IMR-90 (cell line): ENCODE data around the gene PROCA1. TPM values are rescaled to one million over a fixed set of nuclear protein-coding genes. Genes with fewer than 3 reads are reported as not detected.

ENCODE experiments used
- ATAC-seq: fragments of 200-7000 bp; cut with Tn5 transposase; 2 replicates; pipeline ENCODE4 v1.9.1; 2020; ENCODE audit warnings: low read depth, mild to moderate bottlenecking, moderate library complexity
- BruUV-seq: library from RNA; stranded (reverse); fragments of 400-500 nt; replicated peaks from 2 replicates; lab custom pipeline; 2021; lab: Mats Ljungman, UMichigan
- CTCF ChIA-PET: fragments of 300-600 bp; formaldehyde crosslinking; extraction: SDS; loops from one replicate; lab custom pipeline; 2021; ENCODE audit warnings: antibody characterized with exemption; lab: Yijun Ruan, JAX
- POLR2A ChIA-PET: fragments of 300-600 bp; sonication (Branson Sonifier 250); formaldehyde crosslinking; loops from one replicate; lab custom pipeline; 2022; ENCODE audit warnings: antibody characterized with exemption; ENCODE audit not compliant: unreplicated experiment; lab: Charles Lee
- DNase-seq: peaks from one replicate; pipeline ENCODE4 v3.0.0; 2013
- H2AFZ ChIP-seq: replicated peaks from 2 replicates; pipeline ENCODE3; 2013; ENCODE audit warnings: low read length, mild to moderate bottlenecking; ENCODE audit not compliant: poor library complexity
- H2AK5ac ChIP-seq: 2 replicates; pipeline ENCODE4 v1.6.1; 2013; ENCODE audit warnings: low read depth, low read length, inconsistent platforms
- H2AK9ac ChIP-seq: replicated peaks from 2 replicates; pipeline ENCODE3; 2013; ENCODE audit warnings: mild to moderate bottlenecking, low read depth, low read length, moderate library complexity; ENCODE audit not compliant: poor library complexity
- H2BK120ac ChIP-seq: 2 replicates; pipeline ENCODE4 v1.6.1; 2013; ENCODE audit warnings: low read depth, low read length, inconsistent platforms
- H2BK15ac ChIP-seq: 3 replicates; pipeline ENCODE4 v1.6.1; 2013; ENCODE audit warnings: low read depth, low read length, inconsistent platforms
- H2BK20ac ChIP-seq: 2 replicates; pipeline ENCODE4 v1.6.1; 2013; ENCODE audit warnings: low read depth, mild to moderate bottlenecking, inconsistent platforms, low read length, moderate library complexity
- H2BK5ac ChIP-seq: 2 replicates; pipeline ENCODE4 v1.6.1; 2013; ENCODE audit warnings: mild to moderate bottlenecking, low read depth, low read length, inconsistent platforms; ENCODE audit not compliant: poor library complexity, severe bottlenecking
- H3K14ac ChIP-seq: replicated peaks from 2 replicates; pipeline ENCODE4 v1.6.1; 2013; ENCODE audit warnings: low read depth, low read length, inconsistent platforms
- H3K18ac ChIP-seq: 2 replicates; pipeline ENCODE4 v1.6.1; 2013; ENCODE audit warnings: low read depth, low read length, control low read depth
- H3K23ac ChIP-seq: 2 replicates; pipeline ENCODE4 v1.6.1; 2013; ENCODE audit warnings: low read depth, low read length, inconsistent platforms
- H3K27ac ChIP-seq: 2 replicates; pipeline ENCODE4 v1.5.1; 2013; ENCODE audit warnings: mild to moderate bottlenecking, control low read depth, low read length; ENCODE audit not compliant: insufficient read depth
- H3K27me3 ChIP-seq: 2 replicates; pipeline ENCODE4 v1.6.1; 2013; ENCODE audit warnings: low read length; ENCODE audit not compliant: control insufficient read depth, insufficient read depth
- H3K36me3 ChIP-seq: 2 replicates; pipeline ENCODE4 v1.6.1; 2013; ENCODE audit warnings: low read length, mixed read lengths; ENCODE audit not compliant: control insufficient read depth, insufficient read depth
- H3K4ac ChIP-seq: 2 replicates; pipeline ENCODE4 v1.6.1; 2013; ENCODE audit warnings: low read depth, low read length, inconsistent platforms
- H3K4me1 ChIP-seq: 2 replicates; pipeline ENCODE4 v1.6.1; 2013; ENCODE audit warnings: low read length, mixed read lengths; ENCODE audit not compliant: control insufficient read depth, insufficient read depth
- H3K4me2 ChIP-seq: 2 replicates; pipeline ENCODE4 v1.6.1; 2013; ENCODE audit warnings: low read depth, mild to moderate bottlenecking, control low read depth, low read length, moderate library complexity
- H3K4me3 ChIP-seq: 2 replicates; pipeline ENCODE4 v1.5.1; 2013; ENCODE audit warnings: low read depth, mild to moderate bottlenecking, control low read depth, low read length, moderate library complexity; ENCODE audit not compliant: insufficient read depth
- H3K56ac ChIP-seq: 2 replicates; pipeline ENCODE4 v1.6.1; 2013; ENCODE audit warnings: low read length, inconsistent platforms; ENCODE audit not compliant: insufficient read depth; ENCODE audit errors: extremely low read depth
- H3K79me1 ChIP-seq, 2 experiments: 2 replicates each; pipeline ENCODE4 v1.6.1; 2013; ENCODE audit warnings: low read length in 2 of 2, inconsistent platforms in 1 of 2, low read depth in 1 of 2
- H3K9ac ChIP-seq: 2 replicates; pipeline ENCODE4 v1.6.1; 2013; ENCODE audit warnings: low read depth, low read length, control low read depth
- H3K9me1 ChIP-seq: 2 replicates; pipeline ENCODE4 v1.6.1; 2013; ENCODE audit warnings: low read length, inconsistent platforms; ENCODE audit not compliant: insufficient read depth
- H3K9me3 ChIP-seq: 2 replicates; pipeline ENCODE4 v1.6.1; 2013; ENCODE audit warnings: low read length; ENCODE audit not compliant: control insufficient read depth, insufficient read depth
- H4K20me1 ChIP-seq: 2 replicates; pipeline ENCODE4 v1.6.1; 2013; ENCODE audit warnings: low read length, inconsistent platforms; ENCODE audit not compliant: insufficient read depth
- H4K5ac ChIP-seq: 2 replicates; pipeline ENCODE4 v1.6.1; 2013; ENCODE audit warnings: mild to moderate bottlenecking, low read depth, low read length, control low read depth
- H4K8ac ChIP-seq, 2 experiments: 2 replicates each; pipeline ENCODE4 v1.6.1; 2013; ENCODE audit warnings: low read depth in 2 of 2, low read length in 2 of 2, control low read depth in 1 of 2, inconsistent platforms in 1 of 2
- H4K91ac ChIP-seq: 2 replicates; pipeline ENCODE4 v1.6.1; 2013; ENCODE audit warnings: low read depth, low read length, inconsistent platforms; ENCODE audit not compliant: insufficient read depth
- BHLHE40 ChIP-seq: fragments of 150-350 bp; IDR thresholded peaks from 2 replicates; pipeline ENCODE4 v1.6.1; 2016; ENCODE audit warnings: mild to moderate bottlenecking, low read depth, low read length
- CEBPB ChIP-seq: IDR thresholded peaks from 2 replicates; pipeline ENCODE4 v1.6.1; 2012; ENCODE audit warnings: low read depth, low read length, improper control_type of control experiment
- CHD1 ChIP-seq: IDR thresholded peaks from 2 replicates; pipeline ENCODE4 v1.6.1; 2012; ENCODE audit warnings: low read depth, low read length, improper control_type of control experiment
- FOS ChIP-seq: fragments of 150-350 bp; IDR thresholded peaks from 2 replicates; pipeline ENCODE4 v1.6.1; 2016; ENCODE audit warnings: low read depth, low read length
- MAFK ChIP-seq: IDR thresholded peaks from 2 replicates; pipeline ENCODE4 v1.6.1; 2012; ENCODE audit warnings: low read depth, low read length, improper control_type of control experiment
- MAZ ChIP-seq: IDR thresholded peaks from 2 replicates; pipeline ENCODE4 v1.6.1; 2012; ENCODE audit warnings: low read depth, mild to moderate bottlenecking, low read length, improper control_type of control experiment, moderate library complexity, borderline replicate concordance
- MXI1 ChIP-seq: IDR thresholded peaks from 2 replicates; pipeline ENCODE4 v1.6.1; 2012; ENCODE audit warnings: low read depth, mild to moderate bottlenecking, low read length, moderate library complexity, borderline replicate concordance
- NFE2L2 ChIP-seq: fragments of 150-350 bp; IDR thresholded peaks from 2 replicates; pipeline ENCODE4 v1.6.1; 2016; ENCODE audit warnings: low read depth, mild to moderate bottlenecking, low read length
- POLR2A ChIP-seq: IDR thresholded peaks from 2 replicates; pipeline ENCODE4 v1.6.1; 2012; ENCODE audit warnings: mild to moderate bottlenecking, low read depth, low read length
- RAD21 ChIP-seq: IDR thresholded peaks from 2 replicates; pipeline ENCODE4 v1.6.1; 2012; ENCODE audit warnings: low read length, improper control_type of control experiment
- RCOR1 ChIP-seq: IDR thresholded peaks from 2 replicates; pipeline ENCODE4 v1.6.1; 2012; ENCODE audit warnings: mild to moderate bottlenecking, low read length, improper control_type of control experiment; ENCODE audit not compliant: insufficient replicate concordance
- RFX5 ChIP-seq: IDR thresholded peaks from 2 replicates; pipeline ENCODE4 v1.8.0; 2012; ENCODE audit warnings: low read depth, mild to moderate bottlenecking, low read length, moderate library complexity
- SMC3 ChIP-seq: fragments of 150-350 bp; IDR thresholded peaks from 2 replicates; pipeline ENCODE4 v1.6.1; 2016; ENCODE audit warnings: low read depth, mild to moderate bottlenecking, antibody characterized with exemption, low read length, moderate library complexity
- WGBS, 2 experiments: methylation state at CpG; one replicate each; pipeline versions ENCODE4 v1.1.5 to v1.1.7; 2013; ENCODE audit warnings: missing lambda C conversion rate in 2 of 2; ENCODE audit not compliant: insufficient read length in 1 of 2; ENCODE audit errors: extremely low coverage in 2 of 2; 5-methylcytosine and 5-hydroxymethylcytosine counted together
- dilution Hi-C: fragments of 300-500 bp; cut with HindIII; formaldehyde crosslinking; loops from one replicate; pipeline ENCODE4 v1.14.3; 2018; ENCODE audit warnings: low sequenced_read_pairs; ENCODE audit not compliant: unreplicated experiment
- in situ Hi-C: fragments of 300-500 bp; cut with MboI; formaldehyde crosslinking; loops from 3 replicates; pipeline ENCODE4 v1.14.3; 2019; ENCODE audit warnings: low sequenced_read_pairs, inconsistent platforms, mixed read lengths
- intact Hi-C: fragments of 100-400 bp; cut with micrococcal nuclease; formaldehyde crosslinking; loops from 2 replicates; pipeline ENCODE4 v1.10.0; 2022
- polyA plus RNA-seq, 3 experiments: library from polyadenylated mRNA; depleted of rRNA; stranded (reverse); fragments of >200 nt; gene quantifications; 2 replicates each; pipeline ENCODE4 v1.2.3, GENCODE V29; 2012; ENCODE audit warnings: low replicate concordance in 1 of 3
- total RNA-seq: library from RNA; depleted of rRNA; stranded (reverse); fragments of >200 nt; gene quantifications from 2 replicates; pipeline ENCODE4 v1.2.3, GENCODE V29; 2012
- TF ChIP-seq, protein P1 (sequence below): conservative IDR thresholded peaks from 2 replicates; pipeline ENCODE4 v1.5.1; 2012; ENCODE audit warnings: mild to moderate bottlenecking, low read depth, low read length, improper control_type of control experiment
- TF ChIP-seq, protein P2 (sequence below): fragments of 150-350 bp; IDR thresholded peaks from 2 replicates; pipeline ENCODE4 v1.6.1; 2016; ENCODE audit warnings: low read depth, mild to moderate bottlenecking, low read length, moderate library complexity, borderline replicate concordance
- TF ChIP-seq, protein P3 (sequence below): fragments of 150-350 bp; IDR thresholded peaks from 2 replicates; pipeline ENCODE4 v1.6.1; 2017; ENCODE audit warnings: mild to moderate bottlenecking, antibody characterized with exemption, low read length, low read depth

The PROCA1 gene
- total and polyA plus RNA-seq, 2 of the 4 experiments (the other 2 are of a cell fraction), result 0.36 to 1.7 TPM

DNA sequence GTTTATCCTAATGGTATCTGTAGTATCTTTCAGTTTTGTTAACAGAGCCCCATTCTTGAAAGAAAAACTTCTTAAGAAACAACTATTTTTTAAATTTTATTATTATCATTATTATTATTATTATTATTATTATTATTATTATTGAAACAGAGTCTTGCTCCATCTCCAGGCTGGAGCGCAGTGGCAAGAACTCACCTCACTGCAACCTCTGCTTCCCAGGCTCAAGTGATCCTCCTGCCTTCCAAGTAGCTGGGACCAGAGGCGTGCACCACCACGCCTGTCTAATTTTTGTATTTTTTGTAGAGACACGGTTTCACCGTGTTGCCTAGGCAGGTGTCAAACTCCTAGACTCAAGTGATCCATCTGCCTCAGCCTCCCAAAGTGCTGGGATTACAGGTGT is 26.3 kb downstream of the PROCA1 start:
- ATAC-seq (no peak), DNase-seq (no peak)
- intact Hi-C loops (no loop called here), in situ Hi-C loops (no loop called here), dilution Hi-C loops (no loop called here)
- Histone ChIP-seq H3K79me1 (peaks cover 0 to 13% of the 10 kb centered on the region in 2 experiments; a peak in 2 of 4 replicates), H2AK5ac (no peak overlapping the region), H2BK5ac (no peak overlapping the region), H3K23ac (no peak overlapping the region), H4K5ac (no peak overlapping the region), H3K4me2 (no peak overlapping the region), H3K9me1 (no peaks in the 10 kb centered on the region), H2BK120ac (no peak overlapping the region), H4K8ac (no peak overlapping the region), H3K14ac (no peak overlapping the region), H3K4me3 (no peak overlapping the region), H2AFZ (no peak overlapping the region), H3K36me3 (peaks cover 87% of the 10 kb centered on the region), H3K9me3 (no peaks in the 10 kb centered on the region), H3K27me3 (no peaks in the 10 kb centered on the region), H2BK15ac (no peak overlapping the region), H3K18ac (no peak overlapping the region), H4K91ac (no peak overlapping the region), H4K20me1 (no peaks in the 10 kb centered on the region; the same call in 1 of the 2 replicates), H3K4me1 (no peaks in the 10 kb centered on the region), H3K27ac (no peak overlapping the region), H3K9ac (no peak overlapping the region), H2AK9ac (no peak overlapping the region), H3K56ac (no peak overlapping the region), H3K4ac (no peak overlapping the region), H2BK20ac (no peak overlapping the region)
- no TSS peak for BruUV-seq
- 96% methylated on average over 4 of the region's 5 CpGs; no CpG with 5 or more reads in 1 of the 2 experiments for WGBS, 2 experiments
- POLR2A ChIA-PET, result no interaction called here
- TF ChIP-seq RCOR1 (no peak), SMC3 (no peak), CEBPB (no peak), BHLHE40 (no peak), RFX5 (no peak), CHD1 (no peak), NFE2L2 (no peak), RAD21 (no peak), MAZ (no peak), POLR2A (no peak), MAFK (no peak), MXI1 (no peak), FOS (no peak)
- TF ChIP-seq, protein P1, sequence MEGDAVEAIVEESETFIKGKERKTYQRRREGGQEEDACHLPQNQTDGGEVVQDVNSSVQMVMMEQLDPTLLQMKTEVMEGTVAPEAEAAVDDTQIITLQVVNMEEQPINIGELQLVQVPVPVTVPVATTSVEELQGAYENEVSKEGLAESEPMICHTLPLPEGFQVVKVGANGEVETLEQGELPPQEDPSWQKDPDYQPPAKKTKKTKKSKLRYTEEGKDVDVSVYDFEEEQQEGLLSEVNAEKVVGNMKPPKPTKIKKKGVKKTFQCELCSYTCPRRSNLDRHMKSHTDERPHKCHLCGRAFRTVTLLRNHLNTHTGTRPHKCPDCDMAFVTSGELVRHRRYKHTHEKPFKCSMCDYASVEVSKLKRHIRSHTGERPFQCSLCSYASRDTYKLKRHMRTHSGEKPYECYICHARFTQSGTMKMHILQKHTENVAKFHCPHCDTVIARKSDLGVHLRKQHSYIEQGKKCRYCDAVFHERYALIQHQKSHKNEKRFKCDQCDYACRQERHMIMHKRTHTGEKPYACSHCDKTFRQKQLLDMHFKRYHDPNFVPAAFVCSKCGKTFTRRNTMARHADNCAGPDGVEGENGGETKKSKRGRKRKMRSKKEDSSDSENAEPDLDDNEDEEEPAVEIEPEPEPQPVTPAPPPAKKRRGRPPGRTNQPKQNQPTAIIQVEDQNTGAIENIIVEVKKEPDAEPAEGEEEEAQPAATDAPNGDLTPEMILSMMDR, result no peak
- TF ChIP-seq, protein P2, sequence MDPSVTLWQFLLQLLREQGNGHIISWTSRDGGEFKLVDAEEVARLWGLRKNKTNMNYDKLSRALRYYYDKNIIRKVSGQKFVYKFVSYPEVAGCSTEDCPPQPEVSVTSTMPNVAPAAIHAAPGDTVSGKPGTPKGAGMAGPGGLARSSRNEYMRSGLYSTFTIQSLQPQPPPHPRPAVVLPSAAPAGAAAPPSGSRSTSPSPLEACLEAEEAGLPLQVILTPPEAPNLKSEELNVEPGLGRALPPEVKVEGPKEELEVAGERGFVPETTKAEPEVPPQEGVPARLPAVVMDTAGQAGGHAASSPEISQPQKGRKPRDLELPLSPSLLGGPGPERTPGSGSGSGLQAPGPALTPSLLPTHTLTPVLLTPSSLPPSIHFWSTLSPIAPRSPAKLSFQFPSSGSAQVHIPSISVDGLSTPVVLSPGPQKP, result no peak
- TF ChIP-seq, protein P3, sequence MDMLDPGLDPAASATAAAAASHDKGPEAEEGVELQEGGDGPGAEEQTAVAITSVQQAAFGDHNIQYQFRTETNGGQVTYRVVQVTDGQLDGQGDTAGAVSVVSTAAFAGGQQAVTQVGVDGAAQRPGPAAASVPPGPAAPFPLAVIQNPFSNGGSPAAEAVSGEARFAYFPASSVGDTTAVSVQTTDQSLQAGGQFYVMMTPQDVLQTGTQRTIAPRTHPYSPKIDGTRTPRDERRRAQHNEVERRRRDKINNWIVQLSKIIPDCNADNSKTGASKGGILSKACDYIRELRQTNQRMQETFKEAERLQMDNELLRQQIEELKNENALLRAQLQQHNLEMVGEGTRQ, result no peak
- CTCF ChIA-PET, result no interaction called here
